ENCODE measurements around the gene SDK1. TPM values are rescaled to one million over a fixed set of nuclear protein-coding genes. Genes with fewer than 3 reads are reported as not detected.

SDK1 gene
- total RNA-seq, 1 experiment from 2014 or later, result 9.3 TPM

- TF ChIP-seq ZNF138 (CRISPR knock-in tag; conservative IDR thresholded peaks at IDR 0.05) (no peak), ATF3 (CRISPR knock-in tag; conservative IDR thresholded peaks at IDR 0.05) (no peak), ZNF671 (CRISPR knock-in tag; IDR thresholded peaks at IDR 0.05) (no peak), MYBL2 (CRISPR knock-in tag; IDR thresholded peaks at IDR 0.05) (no peak), ZNF512 (CRISPR knock-in tag; IDR thresholded peaks at IDR 0.05; ENCODE audit: borderline replicate concordance) (no peak), TEAD1 (CRISPR knock-in tag; IDR thresholded peaks at IDR 0.05) (0 out of 2 replicates have a peak, but pooled peaks have one; percentile 8), USF2 (CRISPR knock-in tag; IDR thresholded peaks at IDR 0.05) (peak; percentile 41), MAX (CRISPR knock-in tag; IDR thresholded peaks at IDR 0.05) (0 out of 2 replicates have a peak, but pooled peaks have one; percentile 41), SP1 (CRISPR knock-in tag; conservative IDR thresholded peaks at IDR 0.05) (peak; percentile 40; the same call in 1 of the 2 replicates), ZNF317 (CRISPR knock-in tag; IDR thresholded peaks at IDR 0.05; ENCODE audit: borderline replicate concordance, low read depth) (no peak), PREB (CRISPR knock-in tag; IDR thresholded peaks at IDR 0.05; ENCODE audit: borderline replicate concordance) (no peak), FOXK1 (CRISPR knock-in tag; IDR thresholded peaks at IDR 0.05) (no peak), MXD4 (CRISPR knock-in tag; IDR thresholded peaks at IDR 0.05; ENCODE audit: borderline replicate concordance) (no peak), IRF1 (CRISPR knock-in tag; IDR thresholded peaks at IDR 0.05) (no peak), NFYB (CRISPR knock-in tag; conservative IDR thresholded peaks at IDR 0.05; ENCODE audit: low read depth) (peak; percentile 43), ARID4B (CRISPR knock-in tag; IDR thresholded peaks at IDR 0.05; ENCODE audit: borderline replicate concordance) (no peak)
These were observed 739.3 kb downstream of the SDK1 start (continued) for GRCh38 chr7:4040109-4040928.

Data from WTC11 (cell line).